Thoracic aorta (tissue), 2 donors: ENCODE measurements around the gene RAVER2. TPM values are rescaled to one million over a fixed set of nuclear protein-coding genes. Genes with fewer than 3 reads are reported as not detected.

ENCODE experiments used
- ATAC-seq: fragments of 150-250 bp; one replicate; pipeline ENCODE4 v1.8.0; 2017; ENCODE audit warnings: low read depth; ENCODE audit not compliant: insufficient number of reproducible peaks, low FRiP score
- DNase-seq: peaks from one replicate; pipeline ENCODE4 v3.0.0-alpha.2; 2020; ENCODE audit warnings: low spot score
- H3K27ac ChIP-seq, 2 donors: fragments of 200-600 bp; sonication (generic); 1 replicate in 1 of 2; 2 replicates in 1 of 2; pipeline ENCODE4 v1.5.1; 2016; ENCODE audit warnings: mild to moderate bottlenecking in 2 of 2, moderate library complexity in 2 of 2
- H3K27me3 ChIP-seq: fragments of 200-600 bp; sonication (generic); replicated peaks from 2 replicates; pipeline ENCODE4 v1.6.0; 2016; ENCODE audit warnings: mild to moderate bottlenecking; ENCODE audit not compliant: insufficient read depth
- H3K36me3 ChIP-seq: fragments of 200-600 bp; sonication (generic); one replicate; pipeline ENCODE4 v1.5.1; 2016
- H3K4me1 ChIP-seq, 2 donors: fragments of 200-600 bp; sonication (generic); 1 replicate in 1 of 2; 2 replicates in 1 of 2; pipeline versions ENCODE4 v1.5.1 to v1.6.0; 2016; ENCODE audit warnings: low read depth in 2 of 2, mild to moderate bottlenecking in 1 of 2; ENCODE audit not compliant: control insufficient read depth in 1 of 2
- H3K4me3 ChIP-seq: fragments of 200-600 bp; sonication (generic); 2 replicates; pipeline ENCODE4 v1.5.1; 2016; ENCODE audit warnings: mild to moderate bottlenecking
- H3K9me3 ChIP-seq: fragments of 200-600 bp; sonication (generic); 2 replicates; pipeline ENCODE4 v1.5.1; 2016
- CTCF ChIP-seq: fragments of 200-600 bp; sonication (generic); IDR thresholded peaks from one replicate; pipeline ENCODE4 v1.5.1; 2019; ENCODE audit warnings: antibody characterized with exemption
- total RNA-seq, 2 donors: library from RNA; depleted of rRNA; stranded (reverse); fragments of >200 nt; gene quantifications; one replicate each; pipeline versions ENCODE4 v1.1.0 to v1.2.3, GENCODE V29; 2016

RAVER2 gene
- total RNA-seq, 2 donors from 2014 or later: 17.2 to 18.3 TPM

DNA sequence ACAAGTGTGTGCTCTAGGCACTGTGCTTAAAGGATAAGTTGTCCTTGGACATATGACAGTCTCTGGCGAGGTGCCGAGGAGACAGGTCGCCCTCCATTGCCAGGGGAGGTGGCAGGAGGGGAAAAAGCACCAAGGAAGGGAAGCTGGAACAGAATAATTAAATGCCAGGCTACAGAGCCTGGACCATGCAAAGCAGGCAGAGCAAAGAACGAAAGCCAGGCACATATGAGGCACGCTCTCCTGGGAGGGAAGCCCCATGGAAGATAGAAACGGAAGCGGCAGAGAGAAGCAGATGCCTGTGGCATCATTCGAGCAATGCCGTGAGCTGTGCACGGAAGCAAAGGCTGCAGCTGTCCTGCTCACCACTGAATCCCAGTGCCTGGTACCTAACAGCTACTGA is 130.2 kb downstream of the RAVER2 start:
- Histone ChIP-seq H3K36me3 (peaks cover 37% of the 10 kb centered on the region), H3K4me1 (no peaks in the 10 kb centered on the region), H3K27ac (no peak overlapping the region), H3K4me3 (no peak overlapping the region), H3K27me3 (no peaks in the 10 kb centered on the region), H3K9me3 (no peaks in the 10 kb centered on the region)
- no peak for TF ChIP-seq CTCF
- DNase-seq (no peak), ATAC-seq (no peak)

- H3K27ac ChIP-seq: no peak overlapping the region
- H3K4me3 ChIP-seq: no peak overlapping the region
- H3K9me3 ChIP-seq: no peaks in the 10 kb centered on the region
- no peak for ATAC-seq
- TF ChIP-seq CTCF: no peak
- H3K27me3 ChIP-seq: no peaks in the 10 kb centered on the region
- no peaks in the 10 kb centered on the region for H3K4me1 ChIP-seq
- no peak for DNase-seq
- H3K36me3 ChIP-seq: peaks cover 36% of the 10 kb centered on the region
Measured at GRCh38 chr1:64875606-64876005, 130.7 kb downstream of the RAVER2 start.

DNA sequence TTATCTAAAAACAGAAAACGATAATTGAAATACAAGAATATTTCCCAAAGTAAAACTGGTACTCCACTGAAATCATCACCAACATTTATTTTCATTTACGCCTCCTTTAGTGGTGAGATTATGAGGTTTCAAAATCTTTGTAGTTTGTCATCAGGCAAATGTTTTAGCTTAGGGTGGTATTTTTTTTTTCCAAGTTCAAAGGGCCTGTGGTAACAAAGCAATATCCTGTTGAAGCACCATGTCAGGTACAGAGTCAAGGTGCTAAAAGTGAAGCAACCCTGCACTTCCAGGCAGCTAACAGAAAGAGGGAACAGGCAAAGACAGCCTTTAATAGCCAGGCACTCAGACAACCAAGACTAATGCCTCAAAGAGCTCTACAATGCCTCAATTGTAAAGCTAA is 132.3 kb downstream of the RAVER2 start:
- no peaks in the 10 kb centered on the region for H3K27me3 ChIP-seq
- no peak for ATAC-seq
- no peak for DNase-seq
- TF ChIP-seq CTCF: no peak
- peaks cover 27% of the 10 kb centered on the region for H3K36me3 ChIP-seq
- no peak overlapping the region for H3K4me3 ChIP-seq
- no peaks in the 10 kb centered on the region for H3K4me1 ChIP-seq
- no peak overlapping the region for H3K27ac ChIP-seq
- no peaks in the 10 kb centered on the region for H3K9me3 ChIP-seq

DNA sequence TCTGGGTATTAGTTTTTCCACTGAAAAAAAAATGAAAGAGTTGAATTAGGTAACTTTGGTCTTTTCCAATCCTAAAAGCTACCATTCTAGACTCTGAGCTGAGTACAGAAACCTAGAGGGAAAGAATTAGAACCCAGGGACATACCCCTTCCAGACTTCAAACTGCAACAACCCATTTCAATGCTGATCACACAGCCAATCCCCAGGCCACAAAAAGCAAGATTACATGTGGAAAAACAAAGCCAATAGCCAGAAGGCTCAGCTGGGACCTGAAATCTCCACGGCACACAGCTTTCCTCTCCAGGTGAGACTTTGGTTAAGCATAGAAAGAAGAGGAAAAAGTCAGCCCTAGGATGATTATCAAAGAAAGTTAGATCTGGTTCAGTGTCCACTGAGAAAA is 132.7 kb downstream of the RAVER2 start:
- H3K27ac ChIP-seq: no peak overlapping the region
- no peak overlapping the region for H3K4me3 ChIP-seq
- ATAC-seq (no peak), DNase-seq (no peak)
- no peaks in the 10 kb centered on the region for H3K4me1 ChIP-seq
- no peaks in the 10 kb centered on the region for H3K9me3 ChIP-seq
- no peaks in the 10 kb centered on the region for H3K27me3 ChIP-seq
- no peak for TF ChIP-seq CTCF
- H3K36me3 ChIP-seq: peaks cover 27% of the 10 kb centered on the region

DNA sequence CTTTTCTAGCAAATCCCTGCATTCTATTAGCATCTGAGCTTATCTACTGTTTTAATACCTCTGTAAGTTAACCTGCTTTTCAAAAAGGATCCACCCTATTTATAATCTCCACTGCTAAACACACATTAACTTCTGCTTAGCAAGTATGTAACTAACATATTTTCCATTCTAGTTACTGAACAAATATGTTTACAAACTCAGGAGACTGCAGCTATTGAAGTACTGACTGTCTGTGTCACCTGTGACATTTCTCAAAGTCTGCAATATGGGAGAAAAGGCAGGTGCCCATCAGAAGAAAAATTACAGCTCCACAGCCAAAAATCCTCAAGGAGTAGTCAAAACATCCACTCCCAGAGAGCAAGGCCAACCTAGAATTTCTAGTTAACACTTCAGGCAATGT is 133.2 kb downstream of the RAVER2 start:
- Histone ChIP-seq H3K27me3 (no peaks in the 10 kb centered on the region), H3K4me3 (no peak overlapping the region), H3K36me3 (peaks cover 27% of the 10 kb centered on the region), H3K27ac (no peak overlapping the region), H3K9me3 (no peaks in the 10 kb centered on the region), H3K4me1 (no peaks in the 10 kb centered on the region)
- ATAC-seq: no peak
- TF ChIP-seq CTCF: no peak
- no peak for DNase-seq
